SK-N-SH (cell line): ENCODE measurements around the gene RGS7. TPM values are rescaled to one million over a fixed set of nuclear protein-coding genes. Genes with fewer than 3 reads are reported as not detected.
A peak's percentile ranks its signal among the peaks of the same experiment; 100 is the strongest.

Experiments used
- CTCF ChIA-PET: fragments of 300-600, 350-600 bp; formaldehyde crosslinking; extraction: SDS; loops from one replicate; lab custom pipeline; 2021; lab: Yijun Ruan, JAX
- POLR2A ChIA-PET: fragments of 350-600 bp; sonication (Branson Sonifier 250); formaldehyde crosslinking; extraction: SDS; loops from one replicate; lab custom pipeline; 2020; ENCODE audit warnings: antibody characterized with exemption, inconsistent platforms; lab: Yijun Ruan, JAX
- DNase-seq: peaks from one replicate; pipeline ENCODE4 v3.0.0; 2012
- H2AFZ ChIP-seq: fragments of 200-600 bp; sonication (generic); 2 replicates; pipeline ENCODE4 v1.8.1; 2016; ENCODE audit warnings: antibody characterized with exemption, mild to moderate bottlenecking, low read depth
- H3F3A ChIP-seq: fragments of 200-600 bp; sonication (generic); replicated peaks from 2 replicates; pipeline ENCODE3; 2016; ENCODE audit warnings: antibody characterized with exemption, mild to moderate bottlenecking; ENCODE audit not compliant: insufficient read depth
- H3K27ac ChIP-seq, 2 experiments: fragments of 200-500 bp in 1 of 2; fragments of 200-600 bp in 1 of 2; sonication (Bioruptor generic) in 1 of 2; sonication (generic), shearing (Covaris generic) in 1 of 2; 2 replicates each; pipeline versions ENCODE4 v1.5.1 to v1.6.1; 2014 to 2016; ENCODE audit warnings: low read depth in 2 of 2, inconsistent platforms in 1 of 2, low read length in 1 of 2, mild to moderate bottlenecking in 1 of 2, mixed read lengths in 1 of 2
- H3K27me3 ChIP-seq: fragments of 200-600 bp; sonication (generic), shearing (Covaris generic); 2 replicates; pipeline ENCODE4 v1.6.1; 2016; ENCODE audit warnings: mixed run types; ENCODE audit not compliant: insufficient read depth
- H3K36me3 ChIP-seq, 2 experiments: fragments of 200-500 bp in 1 of 2; fragments of 200-600 bp in 1 of 2; sonication (Bioruptor generic) in 1 of 2; sonication (generic) in 1 of 2; replicated peaks in 1 of 2; 2 replicates each; pipeline versions ENCODE3 to v1.5.1; 2014 to 2016; ENCODE audit warnings: low read length in 1 of 2, mild to moderate bottlenecking in 1 of 2; ENCODE audit not compliant: insufficient read depth in 2 of 2, control insufficient read depth in 1 of 2
- H3K4me1 ChIP-seq, 2 experiments: fragments of 200-500 bp in 1 of 2; fragments of 200-600 bp in 1 of 2; sonication (Bioruptor generic) in 1 of 2; sonication (generic), shearing (Covaris generic) in 1 of 2; 2 replicates each; pipeline versions ENCODE4 v1.5.1 to v1.6.1; 2014 to 2016; ENCODE audit warnings: low read depth in 1 of 2, low read length in 1 of 2, mixed run types in 1 of 2; ENCODE audit not compliant: insufficient read depth in 2 of 2, control insufficient read depth in 1 of 2
- H3K4me2 ChIP-seq: fragments of 200-600 bp; sonication (generic), shearing (Covaris generic); 2 replicates; pipeline ENCODE4 v1.6.1; 2017; ENCODE audit warnings: mixed run types
- H3K4me3 ChIP-seq, 2 experiments: fragments of 200-500 bp in 1 of 2; fragments of 200-600 bp in 1 of 2; sonication (Bioruptor generic) in 1 of 2; sonication (generic), shearing (Covaris generic) in 1 of 2; 2 replicates each; pipeline versions ENCODE4 v1.5.1 to v1.8.1; 2014 to 2016; ENCODE audit warnings: low read depth in 2 of 2, inconsistent platforms in 1 of 2, low read length in 1 of 2, mild to moderate bottlenecking in 1 of 2, mixed read lengths in 1 of 2, moderate library complexity in 1 of 2
- H3K79me2 ChIP-seq: fragments of 200-600 bp; sonication (generic); 2 replicates; pipeline ENCODE4 v1.8.1; 2017; ENCODE audit warnings: mild to moderate bottlenecking; ENCODE audit not compliant: insufficient read depth
- H3K9ac ChIP-seq: fragments of 200-600 bp; sonication (generic); 2 replicates; pipeline ENCODE4 v1.6.1; 2017; ENCODE audit warnings: mixed run types
- H3K9me2 ChIP-seq: fragments of 200-600 bp; sonication (generic); 2 replicates; pipeline ENCODE4 v1.6.1; 2017; ENCODE audit warnings: mixed run types
- H3K9me3 ChIP-seq: fragments of 200-600 bp; sonication (generic); 2 replicates; pipeline ENCODE4 v1.6.1; 2017; ENCODE audit warnings: mixed run types, mild to moderate bottlenecking, moderate library complexity
- H4K20me1 ChIP-seq: fragments of 200-600 bp; sonication (generic); 2 replicates; pipeline ENCODE4 v1.6.1; 2017; ENCODE audit warnings: mild to moderate bottlenecking, mixed run types; ENCODE audit not compliant: insufficient read depth
- CHD2 ChIP-seq: fragments of 150-350 bp; IDR thresholded peaks from 2 replicates; pipeline ENCODE4 v1.6.1; 2018; ENCODE audit warnings: low read length; ENCODE audit not compliant: partially characterized antibody
- EP300 ChIP-seq, 2 experiments: IDR thresholded peaks; 2 replicates each; pipeline versions ENCODE4 v1.4.0 to v1.6.1; 2012; ENCODE audit warnings: borderline replicate concordance in 1 of 2, low read depth in 1 of 2, low read length in 1 of 2
- FOSL2 ChIP-seq: IDR thresholded peaks from 2 replicates; pipeline ENCODE4 v1.4.0; 2012; ENCODE audit warnings: low read depth, mild to moderate bottlenecking, moderate library complexity, borderline replicate concordance
- FOXJ3 ChIP-seq: sonication (generic); formaldehyde crosslinking; IDR thresholded peaks from 2 replicates; pipeline ENCODE4 v1.5.1; 2020; ENCODE audit warnings: mild to moderate bottlenecking, missing genetic modification reagents
- GABPA ChIP-seq: IDR thresholded peaks from 2 replicates; pipeline ENCODE4 v1.4.0; 2012; ENCODE audit warnings: low read depth, mild to moderate bottlenecking
- GATA2 ChIP-seq: sonication (generic); formaldehyde crosslinking; IDR thresholded peaks from 2 replicates; pipeline ENCODE4 v1.5.0; 2020; ENCODE audit warnings: mild to moderate bottlenecking, missing genetic modification reagents
- JUND ChIP-seq: IDR thresholded peaks from 2 replicates; pipeline ENCODE4 v1.4.0; 2012
- POLR2AphosphoS5 ChIP-seq: IDR thresholded peaks from 2 replicates; pipeline ENCODE4 v1.6.1; 2012; ENCODE audit warnings: low read depth, low read length
- RCOR1 ChIP-seq: fragments of 150-350 bp; IDR thresholded peaks from 2 replicates; pipeline ENCODE4 v1.6.1; 2017; ENCODE audit warnings: antibody characterized with exemption, low read length
- RXRA ChIP-seq: IDR thresholded peaks from 2 replicates; pipeline ENCODE4 v1.4.0; 2012; ENCODE audit warnings: low read depth, mild to moderate bottlenecking, borderline replicate concordance
- SIN3A ChIP-seq: IDR thresholded peaks from 2 replicates; pipeline ENCODE4 v1.6.1; 2012; ENCODE audit warnings: low read depth, mild to moderate bottlenecking, low read length, moderate library complexity, borderline replicate concordance
- TCF12 ChIP-seq: IDR thresholded peaks from 2 replicates; pipeline ENCODE4 v1.4.0; 2012
- YY1 ChIP-seq: IDR thresholded peaks from 2 replicates; pipeline ENCODE4 v1.4.0; 2012; ENCODE audit warnings: low read depth, mild to moderate bottlenecking
- WGBS: methylation state at CpG from one replicate; pipeline ENCODE4 v1.1.6; 2017; ENCODE audit warnings: low lambda C conversion rate; 5-methylcytosine and 5-hydroxymethylcytosine counted together
- polyA plus RNA-seq, 3 experiments: library from polyadenylated mRNA; depleted of rRNA; stranded (reverse); fragments of >200 nt; gene quantifications; 2 replicates each; pipeline ENCODE4 v1.2.3, GENCODE V29; 2012
- TF ChIP-seq, protein P1 (sequence below): IDR thresholded peaks from 2 replicates; pipeline ENCODE4 v1.4.0; 2012; ENCODE audit warnings: low read depth, borderline replicate concordance
- TF ChIP-seq, protein P2 (sequence below): fragments of 150-350 bp; IDR thresholded peaks from 2 replicates; pipeline ENCODE4 v1.6.1; 2016; ENCODE audit warnings: mild to moderate bottlenecking, low read depth, low read length
- TF ChIP-seq, protein P3 (sequence below): fragments of 150-350 bp; IDR thresholded peaks from 2 replicates; pipeline ENCODE4 v1.6.1; 2017; ENCODE audit warnings: antibody characterized with exemption, low read length, low read depth, borderline replicate concordance
- TF ChIP-seq, protein P4 (sequence below): IDR thresholded peaks from 2 replicates; pipeline ENCODE4 v1.4.0; 2012; ENCODE audit warnings: low read depth

Gene RGS7
- polyA plus RNA-seq, 1 of the 3 experiments (the other 2 are of a cell fraction): 0.36 TPM

DNA sequence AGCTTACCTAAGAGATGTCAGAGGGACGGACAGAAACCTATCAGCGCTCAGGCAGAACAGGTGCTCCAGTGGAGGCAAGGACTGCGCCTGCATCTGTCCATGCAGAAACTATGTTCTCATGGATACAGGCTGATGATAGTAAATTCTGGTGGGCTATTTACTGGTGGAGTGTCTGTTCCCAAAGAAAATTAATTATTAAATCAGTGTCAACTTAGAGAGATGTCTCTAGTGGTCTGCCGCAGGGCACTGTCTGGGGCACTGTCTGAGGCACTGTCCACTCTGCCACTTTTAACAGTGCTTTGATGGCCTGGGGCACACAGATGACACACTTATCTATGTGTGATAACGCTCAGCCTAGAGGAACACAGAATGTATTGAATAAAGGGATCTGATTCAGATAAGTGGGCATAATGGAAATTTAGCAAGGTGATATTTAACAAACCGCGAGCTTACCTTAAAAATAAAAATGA, 148.1 kb downstream of the RGS7 start:
- Histone ChIP-seq H3F3A (no peaks in the 10 kb centered on the region), H3K27me3 (no peaks in the 10 kb centered on the region), H3K9me2 (no peaks in the 10 kb centered on the region), H3K27ac (peak overlapping the region in 1 of 2 experiments; percentile 80; a peak in 2 of 4 replicates), H3K9me3 (no peaks in the 10 kb centered on the region), H3K4me3 (no peak overlapping the region), H3K4me1 (peaks cover 0 to 11% of the 10 kb centered on the region in 2 experiments; a peak in 2 of 4 replicates), H4K20me1 (no peaks in the 10 kb centered on the region), H3K9ac (no peak overlapping the region), H3K4me2 (no peak overlapping the region), H3K79me2 (no peaks in the 10 kb centered on the region), H2AFZ (no peak overlapping the region), H3K36me3 (no peaks in the 10 kb centered on the region)
- ChIA-PET CTCF (interaction anchor here (1.0 kb wide), 1 partner anchor 321 kb away, joined by 4 read pairs; no protein-coding TSS in a partner anchor), POLR2A (interaction anchor here (1.0 kb wide), 1 partner anchor 115 kb away, joined by 3 read pairs; no protein-coding TSS in a partner anchor)
- WGBS: 28% methylated on average over 7 of the region's 7 CpGs
- TF ChIP-seq FOSL2 (no peak), JUND (no peak), GATA2 (CRISPR knock-in tag) (peak; percentile 96), RCOR1 (peak; percentile 89), SIN3A (no peak), RXRA (no peak), GABPA (no peak), FOXJ3 (CRISPR knock-in tag) (peak; percentile 64), CHD2 (peak; percentile 60), EP300 (IDR thresholded peaks at IDR 0.05; ENCODE audit: borderline replicate concordance in 1 of 2, low read depth in 1 of 2, low read length in 1 of 2) (peak in 1 of 2 experiments; percentile 93; a peak in 2 of 4 replicates)
- TF ChIP-seq, protein P1, sequence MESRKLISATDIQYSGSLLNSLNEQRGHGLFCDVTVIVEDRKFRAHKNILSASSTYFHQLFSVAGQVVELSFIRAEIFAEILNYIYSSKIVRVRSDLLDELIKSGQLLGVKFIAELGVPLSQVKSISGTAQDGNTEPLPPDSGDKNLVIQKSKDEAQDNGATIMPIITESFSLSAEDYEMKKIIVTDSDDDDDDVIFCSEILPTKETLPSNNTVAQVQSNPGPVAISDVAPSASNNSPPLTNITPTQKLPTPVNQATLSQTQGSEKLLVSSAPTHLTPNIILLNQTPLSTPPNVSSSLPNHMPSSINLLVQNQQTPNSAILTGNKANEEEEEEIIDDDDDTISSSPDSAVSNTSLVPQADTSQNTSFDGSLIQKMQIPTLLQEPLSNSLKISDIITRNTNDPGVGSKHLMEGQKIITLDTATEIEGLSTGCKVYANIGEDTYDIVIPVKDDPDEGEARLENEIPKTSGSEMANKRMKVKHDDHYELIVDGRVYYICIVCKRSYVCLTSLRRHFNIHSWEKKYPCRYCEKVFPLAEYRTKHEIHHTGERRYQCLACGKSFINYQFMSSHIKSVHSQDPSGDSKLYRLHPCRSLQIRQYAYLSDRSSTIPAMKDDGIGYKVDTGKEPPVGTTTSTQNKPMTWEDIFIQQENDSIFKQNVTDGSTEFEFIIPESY: no peak
- TF ChIP-seq, protein P2, sequence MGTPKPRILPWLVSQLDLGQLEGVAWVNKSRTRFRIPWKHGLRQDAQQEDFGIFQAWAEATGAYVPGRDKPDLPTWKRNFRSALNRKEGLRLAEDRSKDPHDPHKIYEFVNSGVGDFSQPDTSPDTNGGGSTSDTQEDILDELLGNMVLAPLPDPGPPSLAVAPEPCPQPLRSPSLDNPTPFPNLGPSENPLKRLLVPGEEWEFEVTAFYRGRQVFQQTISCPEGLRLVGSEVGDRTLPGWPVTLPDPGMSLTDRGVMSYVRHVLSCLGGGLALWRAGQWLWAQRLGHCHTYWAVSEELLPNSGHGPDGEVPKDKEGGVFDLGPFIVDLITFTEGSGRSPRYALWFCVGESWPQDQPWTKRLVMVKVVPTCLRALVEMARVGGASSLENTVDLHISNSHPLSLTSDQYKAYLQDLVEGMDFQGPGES: no peak
- DNase-seq: peak; percentile 59

DNA sequence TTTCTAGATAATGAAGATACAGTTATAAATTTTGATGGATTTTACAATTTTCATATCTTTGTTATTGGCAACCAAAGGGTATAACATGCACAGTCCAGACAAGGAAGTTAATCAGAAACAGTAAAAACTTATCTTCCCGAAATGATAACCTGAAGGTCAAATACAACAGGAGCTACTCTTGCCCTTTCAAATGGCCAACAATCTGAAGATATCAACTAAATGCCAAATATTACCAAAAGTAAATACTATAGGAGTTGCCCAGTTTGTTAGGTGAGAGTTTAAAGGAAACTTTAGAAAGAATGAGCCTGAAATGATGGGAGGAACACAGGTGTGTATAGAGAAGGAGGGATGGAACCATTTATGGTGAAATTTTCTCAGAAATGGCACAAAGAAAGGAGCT, 153.2 kb downstream of the RGS7 start:
- CTCF ChIA-PET: interaction anchor here (1.5 kb wide), 1 partner anchor 16 kb away, joined by 3 read pairs; no protein-coding TSS in a partner anchor
- no peaks in the 10 kb centered on the region for H3K9me3 ChIP-seq
- H3K9ac ChIP-seq: no peak overlapping the region
- no peaks in the 10 kb centered on the region for H3K36me3 ChIP-seq
- POLR2A ChIA-PET: no interaction called here
- no peaks in the 10 kb centered on the region for H4K20me1 ChIP-seq
- TF ChIP-seq POLR2AphosphoS5: no peak
- TF ChIP-seq YY1: no peak
- TF ChIP-seq, protein P3, sequence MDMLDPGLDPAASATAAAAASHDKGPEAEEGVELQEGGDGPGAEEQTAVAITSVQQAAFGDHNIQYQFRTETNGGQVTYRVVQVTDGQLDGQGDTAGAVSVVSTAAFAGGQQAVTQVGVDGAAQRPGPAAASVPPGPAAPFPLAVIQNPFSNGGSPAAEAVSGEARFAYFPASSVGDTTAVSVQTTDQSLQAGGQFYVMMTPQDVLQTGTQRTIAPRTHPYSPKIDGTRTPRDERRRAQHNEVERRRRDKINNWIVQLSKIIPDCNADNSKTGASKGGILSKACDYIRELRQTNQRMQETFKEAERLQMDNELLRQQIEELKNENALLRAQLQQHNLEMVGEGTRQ: no peak
- TF ChIP-seq, protein P4, sequence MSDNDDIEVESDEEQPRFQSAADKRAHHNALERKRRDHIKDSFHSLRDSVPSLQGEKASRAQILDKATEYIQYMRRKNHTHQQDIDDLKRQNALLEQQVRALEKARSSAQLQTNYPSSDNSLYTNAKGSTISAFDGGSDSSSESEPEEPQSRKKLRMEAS: no peak
- no peak for TF ChIP-seq TCF12
- no peaks in the 10 kb centered on the region for H3F3A ChIP-seq
- H3K9me2 ChIP-seq: no peaks in the 10 kb centered on the region
- no peaks in the 10 kb centered on the region for H3K27me3 ChIP-seq
- H3K79me2 ChIP-seq: no peaks in the 10 kb centered on the region
- no peak for DNase-seq
- H3K27ac ChIP-seq: no peak overlapping the region
- H3K4me3 ChIP-seq: no peak overlapping the region
- 5% methylated on average over 1 of the region's 1 CpG for WGBS
- H3K4me2 ChIP-seq: no peak overlapping the region
- no peak overlapping the region for H2AFZ ChIP-seq
- peaks cover 0 to 8% of the 10 kb centered on the region in 2 experiments; a peak in 2 of 4 replicates for H3K4me1 ChIP-seq
